ENCODE measurements around the gene GGNBP2.

Gene GGNBP2

DNA sequence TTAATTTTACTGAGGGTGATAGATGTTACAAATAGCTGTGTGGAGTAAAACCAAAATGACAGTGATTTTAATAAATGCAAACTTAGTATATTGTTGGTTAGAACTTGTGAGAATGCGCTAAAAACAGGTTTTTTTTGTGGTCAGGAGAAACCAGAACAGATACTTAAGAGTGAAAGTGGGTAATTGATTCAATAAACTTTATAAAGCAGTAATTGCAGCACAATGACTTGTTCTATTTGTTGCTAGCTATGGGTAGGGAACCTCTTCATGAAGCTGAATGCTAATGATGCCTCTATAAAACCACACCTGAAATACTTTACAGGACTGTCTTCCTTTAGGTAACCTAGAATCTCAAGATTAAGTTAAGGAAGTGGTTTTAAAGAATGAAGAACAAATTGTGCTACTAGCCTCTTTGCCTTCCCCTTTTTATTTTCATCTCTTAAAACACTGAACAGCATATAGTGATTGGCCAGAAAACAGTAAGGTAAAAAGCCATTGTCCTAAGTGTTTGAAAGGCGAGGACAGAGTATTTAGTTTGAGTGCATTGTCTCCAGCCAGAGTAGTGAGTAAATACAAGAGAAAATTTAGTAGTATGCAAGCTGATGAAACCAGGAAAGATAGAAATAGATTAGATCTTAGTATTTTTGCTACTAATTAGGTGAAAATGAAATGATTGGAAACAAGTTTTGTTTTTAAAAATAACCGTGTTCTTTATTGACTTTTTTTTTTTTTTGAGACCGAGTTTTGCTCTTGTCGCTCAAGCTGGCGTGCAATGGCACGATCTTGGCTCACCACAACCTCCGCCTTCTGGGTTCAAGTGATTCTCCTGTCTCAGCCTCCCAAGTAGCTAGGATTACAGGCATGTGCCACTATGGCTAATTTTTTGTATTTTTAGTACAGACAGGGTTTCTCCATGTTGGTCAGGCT, 6.0 kb downstream of the GGNBP2 start:
- no peak for DNase-seq (ENCODE audit: low read depth in 3 of 3, low spot score in 1 of 3)

DNA sequence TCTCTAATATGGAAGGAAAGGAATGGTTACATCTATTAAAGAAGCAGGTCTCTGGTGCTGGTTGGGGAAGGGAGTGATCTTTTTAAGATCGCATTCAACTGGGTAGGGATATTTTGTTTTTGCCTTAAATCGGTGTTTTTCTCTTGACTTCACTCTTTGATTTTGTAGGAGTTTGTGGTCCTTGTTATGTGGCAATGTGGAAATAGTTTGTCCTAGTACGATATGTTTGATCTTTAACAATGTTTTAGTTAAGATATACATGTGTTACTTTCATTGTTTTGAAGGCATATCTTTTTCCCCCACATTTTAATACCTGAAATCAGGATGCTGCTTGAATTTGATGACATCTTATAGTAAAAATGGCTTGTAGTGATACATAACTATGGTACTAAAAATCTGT, 8.7 kb downstream of the GGNBP2 start:
- DNase-seq (ENCODE audit: low read depth in 3 of 3, low spot score in 1 of 3): no peak

DNA sequence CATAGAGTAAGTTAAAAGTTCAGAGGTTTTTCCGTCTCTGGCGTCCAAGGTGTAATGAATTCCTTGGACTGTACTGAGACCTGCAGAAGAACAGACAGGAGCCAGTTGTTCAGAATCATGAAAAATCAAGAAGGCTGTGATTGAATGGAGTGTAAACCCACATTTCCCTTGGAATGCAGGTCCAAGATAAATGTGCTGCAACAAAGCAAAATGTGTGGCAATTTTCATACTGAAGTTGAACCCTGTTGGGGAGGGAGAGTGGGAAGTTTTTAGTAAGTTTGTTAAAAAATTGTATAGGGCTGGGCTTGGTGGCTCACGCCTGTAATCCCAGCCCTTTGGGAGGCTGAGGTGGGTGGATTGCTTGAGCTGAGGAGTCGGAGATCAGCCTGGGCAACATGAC, 21.4 kb downstream of the GGNBP2 start:
- DNase-seq (ENCODE audit: low read depth in 3 of 3, low spot score in 1 of 3): no peak

DNA sequence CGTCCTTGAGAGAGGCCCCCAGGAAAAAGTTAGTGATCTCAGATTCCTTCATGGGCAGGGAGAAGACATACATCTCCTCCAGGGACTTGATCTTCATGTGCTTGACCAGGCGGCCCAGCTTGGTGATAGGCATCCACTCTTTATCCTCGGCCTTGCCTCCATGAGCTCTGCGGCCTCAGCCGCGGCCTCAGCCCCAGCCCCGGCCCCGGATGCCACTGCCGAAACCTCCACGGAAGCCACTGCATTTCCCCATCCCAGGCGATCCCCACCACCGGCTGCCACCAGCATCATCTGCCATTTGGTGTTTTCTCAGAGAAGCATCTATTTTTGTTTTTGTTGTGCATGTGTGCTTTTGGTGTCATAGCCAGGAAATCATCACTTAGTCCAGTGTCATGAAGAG, 30.3 kb downstream of the GGNBP2 start:
- no peak for DNase-seq (ENCODE audit: low read depth in 3 of 3, low spot score in 1 of 3)

DNA sequence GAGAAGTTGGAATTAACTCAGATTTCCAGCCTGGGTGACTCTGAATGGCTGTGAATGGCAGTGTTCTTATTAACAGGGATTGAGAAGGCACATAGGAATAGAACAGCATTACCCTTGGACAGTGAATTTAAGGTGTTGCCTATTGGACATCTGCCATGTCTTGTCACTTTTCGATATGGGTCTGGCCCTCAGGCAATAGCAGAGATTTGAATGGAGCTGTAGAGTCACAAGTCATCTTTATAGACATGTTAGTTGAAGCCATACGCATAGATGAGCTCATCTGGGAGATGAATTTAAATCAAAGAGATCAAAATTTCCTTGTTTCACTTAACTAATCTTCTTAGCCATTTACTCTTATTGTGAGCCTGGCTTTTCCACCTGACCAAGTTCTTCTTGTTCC, 32.1 kb downstream of the GGNBP2 start:
- DNase-seq (ENCODE audit: low read depth in 3 of 3, low spot score in 1 of 3): no peak

DNA sequence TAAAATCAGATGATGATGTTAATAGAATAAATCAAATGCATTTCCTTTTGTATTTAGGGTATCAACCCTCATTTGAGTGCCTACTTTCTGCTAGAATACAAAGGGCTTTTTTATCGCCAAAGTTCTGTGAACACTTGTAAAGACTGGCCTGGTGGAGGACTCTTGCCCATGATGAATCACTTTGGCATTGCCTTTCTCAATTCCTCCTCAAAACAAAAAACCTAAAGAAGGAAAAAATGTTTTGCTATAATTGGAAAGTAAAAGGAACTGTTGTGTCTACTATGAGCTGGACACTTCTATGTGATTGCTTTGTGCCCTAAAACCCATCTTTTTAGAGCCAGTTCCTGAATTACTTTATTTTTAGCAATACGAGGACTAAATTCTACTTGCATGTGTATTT, 34.0 kb downstream of the GGNBP2 start:
- DNase-seq (ENCODE audit: low read depth in 3 of 3, low spot score in 1 of 3): no peak

DNA sequence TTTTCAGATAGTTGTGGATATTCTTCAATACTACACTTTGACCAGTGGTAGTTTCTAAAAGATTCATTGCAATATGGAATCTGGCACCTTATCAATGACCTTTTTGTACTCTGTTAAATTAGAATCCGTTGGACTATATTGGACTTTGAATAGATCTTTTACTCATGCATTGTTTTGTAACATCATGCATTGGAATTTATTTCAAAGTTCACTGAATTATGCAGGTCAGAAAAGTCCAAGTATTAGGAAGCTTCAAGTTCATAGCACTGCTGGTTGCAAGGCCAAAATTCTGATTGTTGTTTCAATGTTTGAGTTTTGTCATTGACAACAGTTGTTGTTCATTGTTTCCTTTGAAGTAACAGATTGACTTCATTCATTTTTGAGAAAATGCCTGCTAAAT, 39.1 kb downstream of the GGNBP2 start:
- DNase-seq (ENCODE audit: low read depth in 3 of 3, low spot score in 1 of 3): no peak

DNA sequence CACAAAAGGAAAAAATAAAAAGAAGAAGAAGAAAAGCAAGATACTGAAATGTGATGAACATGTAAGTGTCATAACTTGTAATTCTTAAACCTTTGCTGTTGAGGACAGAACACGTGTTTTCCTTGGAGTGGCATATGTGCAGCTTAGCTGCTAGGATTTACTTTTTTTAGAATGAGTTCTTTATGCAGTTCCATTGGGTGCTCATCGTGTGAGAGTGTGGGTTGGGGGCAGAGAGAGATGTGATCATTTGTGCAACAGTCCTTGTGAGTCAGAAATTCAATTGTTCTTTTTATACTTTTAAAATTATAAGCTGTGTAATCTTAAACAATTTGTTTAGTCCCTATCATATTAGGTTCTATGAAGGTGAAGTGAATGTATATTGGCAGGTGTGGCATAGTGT, 41.4 kb downstream of the GGNBP2 start:
- no peak for DNase-seq (ENCODE audit: low read depth in 3 of 3, low spot score in 1 of 3)

DNA sequence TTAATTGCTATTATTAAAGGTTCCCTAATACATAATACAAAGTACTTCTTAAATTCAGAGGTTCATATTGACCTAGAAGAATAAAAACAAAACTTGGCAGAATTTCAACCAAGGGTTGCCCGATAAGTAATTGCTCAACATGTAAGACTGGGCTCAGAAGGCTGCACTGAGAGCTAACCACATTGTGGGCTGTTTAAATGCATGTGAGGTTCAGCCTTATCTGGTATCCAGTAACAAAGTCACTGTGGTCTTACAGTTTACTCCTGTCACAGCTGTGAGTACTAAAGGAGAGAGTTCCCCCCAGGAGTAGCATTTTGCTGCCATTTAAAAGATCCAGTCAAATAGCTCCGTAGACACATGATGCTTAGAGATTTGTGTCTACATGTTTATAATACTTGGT, 45.4 kb downstream of the GGNBP2 start:
- DNase-seq (ENCODE audit: low read depth in 3 of 3, low spot score in 1 of 3): no peak

DNA sequence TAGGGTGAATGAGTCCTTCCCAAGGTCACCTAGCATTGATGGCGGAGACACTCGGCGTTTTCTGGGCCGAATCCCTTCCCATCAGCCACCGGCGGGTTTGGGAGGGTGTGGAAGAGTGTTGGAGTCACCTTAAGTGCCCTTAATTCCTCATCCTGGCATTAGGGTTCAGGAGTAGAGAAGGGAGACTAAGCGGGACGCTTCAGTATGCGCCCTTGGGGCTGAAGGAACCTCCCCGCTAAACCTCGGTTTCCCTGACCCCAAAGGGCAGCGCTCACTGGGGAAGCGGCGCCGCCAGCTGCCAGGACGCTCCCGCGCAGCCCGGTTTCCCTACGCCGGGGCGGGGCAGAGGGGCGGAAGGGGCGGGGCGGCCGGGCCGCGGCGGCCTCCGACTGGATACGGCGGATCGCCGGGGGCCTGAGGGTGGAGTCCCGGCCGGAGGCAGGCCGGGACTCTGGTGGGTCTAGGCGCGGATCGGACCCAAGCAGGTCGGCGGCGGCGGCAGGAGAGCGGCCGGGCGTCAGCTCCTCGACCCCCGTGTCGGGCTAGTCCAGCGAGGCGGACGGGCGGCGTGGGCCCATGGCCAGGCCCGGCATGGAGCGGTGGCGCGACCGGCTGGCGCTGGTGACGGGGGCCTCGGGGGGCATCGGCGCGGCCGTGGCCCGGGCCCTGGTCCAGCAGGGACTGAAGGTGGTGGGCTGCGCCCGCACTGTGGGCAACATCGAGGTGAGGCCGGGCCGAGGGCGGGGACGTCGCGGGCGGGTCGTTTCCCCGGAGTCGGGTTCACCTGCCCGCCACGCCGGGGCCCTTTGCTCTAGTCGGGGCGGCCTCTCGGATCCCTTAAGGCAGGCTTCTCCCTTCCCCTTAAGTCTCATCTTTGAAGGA, 47.0 kb downstream of the GGNBP2 start, which contains the start of gene DHRS11:
TSS of gene DHRS11 (plus strand) at position 446 of the 882 bp plus-strand sequence. CDS start at position 577, 131 bp downstream.
- peak; percentile 19 to 77 (median 43) for DNase-seq (ENCODE audit: low read depth in 3 of 3, low spot score in 1 of 3)

DNA sequence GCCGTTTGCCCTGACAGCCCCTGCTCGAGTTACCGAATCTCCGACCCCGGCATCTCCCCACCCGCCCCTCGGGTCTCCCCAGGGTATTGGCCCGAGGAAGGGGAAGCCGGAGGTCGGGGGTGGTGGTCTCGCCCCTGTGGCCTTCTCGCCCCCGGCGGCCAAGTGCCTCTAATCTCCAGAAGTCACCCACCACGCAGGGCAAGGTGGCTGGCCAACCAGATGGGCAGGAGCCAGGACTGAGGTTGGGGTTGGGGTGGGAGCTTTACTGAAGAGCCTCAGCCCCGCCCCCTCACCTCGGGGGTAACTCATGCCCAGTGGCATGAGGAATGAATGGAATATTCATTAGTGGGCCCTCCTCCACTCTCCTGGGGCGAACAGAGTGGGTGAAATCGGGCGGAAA, 47.6 kb downstream of the GGNBP2 start:
- no peak for DNase-seq (ENCODE audit: low read depth in 3 of 3, low spot score in 1 of 3)

DNA sequence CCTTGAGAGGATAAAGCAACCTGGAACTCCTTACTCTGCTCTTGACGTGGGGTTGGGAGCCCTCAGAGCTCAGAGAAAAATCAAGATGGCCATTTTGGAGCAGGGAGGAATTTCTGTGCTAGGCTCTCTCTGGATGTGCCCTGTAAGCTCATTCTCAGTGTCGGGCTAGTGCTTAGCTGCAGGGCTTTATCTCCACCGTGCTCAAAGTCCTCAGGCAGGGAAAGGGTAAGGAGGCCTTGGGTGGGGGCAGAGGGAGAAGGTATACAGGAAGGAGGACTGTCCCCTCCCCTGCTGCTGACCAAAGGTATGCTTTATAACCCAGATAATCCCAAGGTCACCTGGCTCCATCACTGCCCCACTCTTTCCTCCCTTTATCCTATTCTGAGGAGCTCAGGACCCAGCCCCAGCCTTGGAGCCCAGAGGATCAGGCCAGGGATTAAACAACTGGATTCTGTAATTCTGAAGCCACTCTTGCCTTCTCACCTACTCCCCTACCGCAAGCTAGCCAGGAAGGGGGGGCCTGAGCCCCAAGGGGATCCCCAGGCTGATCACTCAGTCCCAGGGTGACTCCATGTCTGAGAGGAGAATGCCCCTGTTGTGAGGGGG, 48.1 kb downstream of the GGNBP2 start:
- no peak for DNase-seq (ENCODE audit: low read depth in 3 of 3, low spot score in 1 of 3)

DNA sequence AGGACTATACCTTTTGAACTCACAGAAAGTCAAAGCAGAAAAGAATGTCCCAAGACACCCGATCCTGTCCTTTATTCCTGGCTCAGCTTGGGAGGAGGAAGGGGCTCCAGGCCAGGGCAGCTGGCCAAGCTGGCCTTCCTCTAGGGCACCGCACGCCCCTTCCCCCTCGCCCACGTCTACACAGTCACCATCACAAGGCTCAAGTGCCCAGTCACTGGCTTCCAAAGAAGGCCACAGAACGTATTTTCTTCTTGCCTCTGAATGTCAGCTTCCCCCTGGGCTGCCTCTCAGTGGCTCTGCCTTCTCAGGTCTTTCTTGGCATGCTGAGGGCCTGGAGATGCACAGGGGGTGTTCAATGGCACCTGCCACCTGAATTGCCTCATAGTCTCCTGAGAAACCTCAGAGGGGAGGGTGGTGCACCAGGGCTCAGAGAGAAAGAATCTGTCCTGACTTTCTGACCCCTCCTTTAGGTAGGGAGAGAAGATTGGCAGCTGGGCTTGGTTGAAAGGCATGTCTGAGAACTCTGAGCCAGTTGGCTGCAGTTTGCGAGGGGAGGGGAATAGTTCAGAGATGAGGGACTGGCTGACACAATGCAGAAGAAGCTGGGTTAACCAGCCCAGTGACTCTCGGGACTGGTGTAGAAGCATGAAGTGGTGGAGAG, 49.1 kb downstream of the GGNBP2 start:
- no peak for DNase-seq (ENCODE audit: low read depth in 3 of 3, low spot score in 1 of 3)

DNA sequence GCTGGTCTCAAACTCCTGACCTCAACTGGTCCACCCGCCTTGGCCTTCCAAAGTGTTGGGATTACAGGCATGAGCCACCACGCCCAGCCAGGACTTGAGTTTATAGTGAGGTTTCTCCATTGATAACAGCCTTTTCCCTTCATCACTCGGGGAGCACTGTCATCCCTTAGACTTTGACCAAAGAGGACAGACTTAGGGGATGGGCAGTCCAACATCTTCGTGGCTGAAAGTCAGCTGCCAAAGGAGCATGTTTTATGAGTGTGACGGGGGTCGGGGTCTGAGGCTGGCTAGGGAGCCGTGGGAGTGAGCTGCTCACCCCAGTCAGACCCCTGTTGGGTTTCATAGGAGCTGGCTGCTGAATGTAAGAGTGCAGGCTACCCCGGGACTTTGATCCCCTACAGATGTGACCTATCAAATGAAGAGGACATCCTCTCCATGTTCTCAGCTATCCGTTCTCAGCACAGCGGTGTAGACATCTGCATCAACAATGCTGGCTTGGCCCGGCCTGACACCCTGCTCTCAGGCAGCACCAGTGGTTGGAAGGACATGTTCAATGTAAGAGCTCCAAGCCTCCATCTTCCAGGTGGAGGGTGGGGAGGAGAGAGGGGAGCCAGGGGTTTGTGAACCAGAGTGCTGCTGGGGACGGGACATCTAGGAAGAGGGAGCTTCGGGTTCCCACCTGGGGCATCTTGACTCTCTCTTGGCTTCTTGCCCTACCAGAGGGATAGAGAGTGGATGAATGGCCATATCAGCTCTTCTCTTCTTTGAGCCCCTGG, 50.1 kb downstream of the GGNBP2 start:
- no peak for DNase-seq (ENCODE audit: low read depth in 3 of 3, low spot score in 1 of 3)

DNA sequence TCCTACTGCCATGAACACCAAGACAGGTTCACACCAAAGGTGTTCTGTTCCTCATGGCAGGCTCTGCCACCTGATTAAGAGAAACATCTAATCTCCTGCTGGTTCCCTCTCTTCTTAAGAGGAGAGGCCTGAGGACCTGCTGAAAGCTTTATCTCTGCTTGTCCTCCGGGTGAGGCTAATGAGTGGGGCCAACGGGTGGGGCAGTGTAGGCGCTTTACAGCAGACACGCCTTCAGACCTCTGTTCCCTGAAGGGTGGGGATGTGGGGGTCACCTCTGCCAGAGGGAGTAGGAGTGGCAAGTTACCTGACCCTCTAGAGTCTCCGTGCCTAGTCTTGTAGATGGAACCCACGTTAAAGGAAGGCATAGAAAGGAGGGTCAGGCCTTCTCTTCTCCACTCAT, 52.5 kb downstream of the GGNBP2 start:
- DNase-seq (ENCODE audit: low read depth in 3 of 3, low spot score in 1 of 3): no peak

DNA sequence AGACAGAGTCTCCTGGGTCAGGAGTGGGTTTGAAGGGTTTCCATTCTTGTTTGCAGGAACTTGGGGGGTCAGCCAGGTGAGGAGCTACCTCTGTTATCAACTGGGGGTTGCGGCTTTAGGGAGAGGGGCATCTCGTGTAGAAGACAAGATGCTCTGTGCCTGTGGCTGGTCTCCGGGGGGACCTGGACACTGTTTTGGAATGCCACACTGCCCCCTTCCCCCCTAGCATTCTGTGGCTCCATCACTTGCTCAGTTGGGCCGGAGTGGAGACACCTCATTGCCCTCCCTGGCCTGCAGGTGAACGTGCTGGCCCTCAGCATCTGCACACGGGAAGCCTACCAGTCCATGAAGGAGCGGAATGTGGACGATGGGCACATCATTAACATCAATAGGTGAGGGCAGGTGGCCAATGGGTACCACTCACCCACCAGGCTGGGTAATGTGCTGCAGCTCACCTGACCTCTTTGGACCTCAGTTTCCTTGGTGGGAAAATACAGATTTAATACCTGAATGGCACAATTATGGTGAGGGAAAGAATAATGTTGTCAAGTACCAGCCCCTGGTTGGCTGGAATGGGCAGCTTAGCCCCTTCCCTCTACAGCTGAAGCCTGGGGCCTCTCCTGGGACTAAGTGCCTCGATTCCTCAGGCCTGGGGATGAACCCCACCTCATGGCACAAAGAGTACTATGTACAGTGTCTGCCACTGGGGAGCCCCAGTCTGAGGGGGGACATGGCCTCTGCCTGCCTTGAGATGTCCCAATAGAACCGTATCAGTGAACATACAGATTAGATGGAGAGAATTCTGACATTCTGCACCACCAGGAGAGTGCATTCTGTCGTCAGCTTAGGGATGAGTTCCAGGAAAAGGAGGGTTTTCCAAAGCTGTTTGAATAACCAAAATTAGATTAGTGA, 53.4 kb downstream of the GGNBP2 start:
- no peak for DNase-seq (ENCODE audit: low read depth in 3 of 3, low spot score in 1 of 3)

DNA sequence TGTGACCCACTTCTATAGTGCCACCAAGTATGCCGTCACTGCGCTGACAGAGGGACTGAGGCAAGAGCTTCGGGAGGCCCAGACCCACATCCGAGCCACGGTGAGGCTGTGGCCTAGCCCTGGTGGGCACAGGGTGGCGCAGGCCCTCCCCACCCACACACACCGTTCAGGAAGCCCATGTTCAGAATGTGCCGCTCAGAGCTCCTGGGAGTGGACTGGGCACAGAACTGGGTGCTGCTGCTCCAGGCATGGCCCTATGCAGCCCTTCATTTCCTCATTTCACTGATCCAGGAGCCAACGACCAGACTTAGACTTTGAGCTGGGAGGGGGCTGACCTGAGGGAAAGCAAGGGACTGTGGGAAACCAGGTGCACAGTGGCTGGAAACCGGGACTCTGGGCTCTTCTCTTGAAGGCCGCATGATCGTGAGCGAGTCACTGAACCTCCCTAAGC, 54.3 kb downstream of the GGNBP2 start:
- DNase-seq (ENCODE audit: low read depth in 3 of 3, low spot score in 1 of 3): no peak

DNA sequence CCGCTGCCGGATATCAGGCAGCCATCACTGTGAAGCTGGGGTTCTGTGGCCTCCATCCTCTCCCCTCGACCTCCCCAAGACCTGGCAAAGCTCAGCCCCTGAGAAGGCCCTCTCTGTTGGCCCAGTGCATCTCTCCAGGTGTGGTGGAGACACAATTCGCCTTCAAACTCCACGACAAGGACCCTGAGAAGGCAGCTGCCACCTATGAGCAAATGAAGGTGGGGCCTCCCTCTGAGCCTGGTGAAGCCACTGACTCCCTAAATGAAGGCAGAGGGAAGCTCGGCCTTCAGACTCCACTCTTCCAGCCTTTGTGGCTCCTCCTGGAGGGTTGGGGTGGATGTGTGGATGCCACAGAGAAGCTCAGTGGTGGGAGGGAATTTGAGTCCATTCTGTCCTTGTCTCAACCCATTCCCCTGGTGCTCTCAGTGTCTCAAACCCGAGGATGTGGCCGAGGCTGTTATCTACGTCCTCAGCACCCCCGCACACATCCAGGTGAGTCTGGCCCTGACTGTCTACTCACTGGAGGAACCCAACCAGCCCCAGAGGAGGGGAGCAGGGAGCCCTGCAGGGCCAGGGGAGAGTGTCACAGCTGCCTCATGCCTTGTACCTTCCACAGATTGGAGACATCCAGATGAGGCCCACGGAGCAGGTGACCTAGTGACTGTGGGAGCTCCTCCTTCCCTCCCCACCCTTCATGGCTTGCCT, 55.0 kb downstream of the GGNBP2 start:
- no peak for DNase-seq (ENCODE audit: low read depth in 3 of 3, low spot score in 1 of 3)

DNA sequence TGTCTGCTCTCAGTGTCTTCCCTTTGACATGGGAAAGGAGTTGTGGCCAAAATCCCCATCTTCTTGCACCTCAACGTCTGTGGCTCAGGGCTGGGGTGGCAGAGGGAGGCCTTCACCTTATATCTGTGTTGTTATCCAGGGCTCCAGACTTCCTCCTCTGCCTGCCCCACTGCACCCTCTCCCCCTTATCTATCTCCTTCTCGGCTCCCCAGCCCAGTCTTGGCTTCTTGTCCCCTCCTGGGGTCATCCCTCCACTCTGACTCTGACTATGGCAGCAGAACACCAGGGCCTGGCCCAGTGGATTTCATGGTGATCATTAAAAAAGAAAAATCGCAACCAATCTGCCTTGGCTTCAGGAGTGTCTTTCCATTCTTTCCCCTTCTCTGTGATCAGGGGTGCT, 55.7 kb downstream of the GGNBP2 start:
- DNase-seq (ENCODE audit: low read depth in 3 of 3, low spot score in 1 of 3): no peak
